Lung (tissue), 12 donors: Measurements from ENCODE around the gene LMBR1. TPM values are rescaled to one million over a fixed set of nuclear protein-coding genes. Genes with fewer than 3 reads are reported as not detected.

ENCODE experiments used
- ATAC-seq: fragments of 200-7000 bp; cut with Tn5 transposase; one replicate; pipeline ENCODE4 v1.9.1; 2020; ENCODE audit warnings: moderate number of reproducible peaks; ENCODE audit not compliant: insufficient read depth, low FRiP score
- DNase-seq, 3 donors: peaks; one replicate each; pipeline ENCODE4 v3.0.0-alpha.2; 2013 to 2017
- H3K27ac ChIP-seq, 2 donors: one replicate each; pipeline ENCODE4 v1.5.1; 2013; ENCODE audit warnings: mild to moderate bottlenecking in 2 of 2, moderate library complexity in 2 of 2, control low read depth in 1 of 2, inconsistent platforms in 1 of 2, low read depth in 1 of 2, low read length in 1 of 2
- H3K27me3 ChIP-seq, 3 donors: one replicate each; pipeline ENCODE4 v1.5.1; 2013; ENCODE audit warnings: low read length in 2 of 3; ENCODE audit not compliant: control insufficient read depth in 3 of 3, insufficient read depth in 3 of 3
- H3K36me3 ChIP-seq, 4 donors: one replicate each; pipeline ENCODE4 v1.5.1; 2013; ENCODE audit warnings: low read length in 4 of 4, mild to moderate bottlenecking in 1 of 4, moderate library complexity in 1 of 4; ENCODE audit not compliant: control insufficient read depth in 4 of 4, insufficient read depth in 4 of 4
- H3K4me1 ChIP-seq, 5 donors: one replicate each; pipeline ENCODE4 v1.5.1; 2013; ENCODE audit warnings: low read length in 5 of 5, mild to moderate bottlenecking in 2 of 5, moderate library complexity in 1 of 5; ENCODE audit not compliant: control insufficient read depth in 5 of 5, insufficient read depth in 5 of 5
- H3K4me3 ChIP-seq: one replicate; pipeline ENCODE4 v1.5.1; 2013; ENCODE audit warnings: mild to moderate bottlenecking, control low read depth, moderate library complexity
- H3K9ac ChIP-seq, 2 donors: one replicate each; pipeline ENCODE4 v1.5.1; 2013; ENCODE audit warnings: low read length in 2 of 2, control low read depth in 1 of 2; ENCODE audit not compliant: insufficient read depth in 1 of 2
- H3K9me3 ChIP-seq, 4 donors: one replicate each; pipeline ENCODE4 v1.5.1; 2013; ENCODE audit warnings: low read length in 3 of 4, mild to moderate bottlenecking in 1 of 4, moderate library complexity in 1 of 4; ENCODE audit not compliant: control insufficient read depth in 4 of 4, insufficient read depth in 3 of 4
- CTCF ChIP-seq: IDR thresholded peaks from 2 replicates; pipeline ENCODE4 v1.5.1; 2012; ENCODE audit warnings: mild to moderate bottlenecking; ENCODE audit errors: control extremely low read depth, extremely low read depth
- WGBS, 2 donors: extraction: QIAGEN DNeasy Blood & Tissue Kit; methylation state at CpG; one replicate each; pipeline ENCODE4 v1.1.7; 2013; 5-methylcytosine and 5-hydroxymethylcytosine counted together
- polyA plus RNA-seq, 2 donors: library from polyadenylated mRNA; stranded (reverse); fragments of 200-250 nt; gene quantifications; one replicate each; pipeline ENCODE4 v1.2.1, GENCODE V29; 2013
- total RNA-seq, 2 donors: library from RNA; depleted of rRNA in 1 of 2; stranded (reverse); fragments of >200 nt in 1 of 2; gene quantifications; one replicate each; pipeline ENCODE4 v1.2.1, GENCODE V29; 2014 to 2021
- donor health status: control.
- donor health status: control.
- donor health status: Bipolar disorder and iron deficiency.
- donor health status: healthy.
- donor health status: DM: yes; HTN: yes; CAD: no.

LMBR1 gene
- total and polyA plus RNA-seq, 4 donors: 9.7 to 119 (median 45.0) TPM

- no peaks in the 10 kb centered on the region for H3K36me3 ChIP-seq
- H3K4me1 ChIP-seq: peaks cover 0 to 19% (median 2%) of the 10 kb centered on the region in 5 donors
- TF ChIP-seq CTCF: no peak
- 45 to 62% methylated on average over 5 of the region's 5 CpGs for WGBS, 2 donors
- no peak for ATAC-seq
- H3K27me3 ChIP-seq: no peaks in the 10 kb centered on the region
- no peak overlapping the region for H3K27ac ChIP-seq
- H3K4me3 ChIP-seq: no peak overlapping the region
- no peak for DNase-seq
- H3K9ac ChIP-seq: no peak overlapping the region
- H3K9me3 ChIP-seq: no peaks in the 10 kb centered on the region
Observed at GRCh38 chr7:156840134-156840533, 52.8 kb downstream of the LMBR1 start.

- H3K9ac ChIP-seq: no peak overlapping the region
- no peak for TF ChIP-seq CTCF
- 79 to 93% methylated on average over 3 of the region's 3 CpGs for WGBS, 2 donors
- no peak overlapping the region for H3K27ac ChIP-seq
- no peaks in the 10 kb centered on the region for H3K27me3 ChIP-seq
- ATAC-seq (no peak), DNase-seq (no peak)
- peaks cover 0 to 2% (median 0%) of the 10 kb centered on the region in 5 donors for H3K4me1 ChIP-seq
- no peaks in the 10 kb centered on the region for H3K9me3 ChIP-seq
- H3K4me3 ChIP-seq: no peak overlapping the region
- peaks cover 0 to 7% (median 4%) of the 10 kb centered on the region in 4 donors for H3K36me3 ChIP-seq
Observed at GRCh38 chr7:156836443-156836842, 56.5 kb downstream of the LMBR1 start.

- Histone ChIP-seq H3K27me3 (no peaks in the 10 kb centered on the region), H3K4me1 (no peaks in the 10 kb centered on the region), H3K9ac (no peak overlapping the region), H3K36me3 (peaks cover 0 to 11% (median 5%) of the 10 kb centered on the region in 4 donors), H3K4me3 (no peak overlapping the region), H3K9me3 (no peaks in the 10 kb centered on the region), H3K27ac (no peak overlapping the region)
- WGBS, 2 donors: 94% methylated on average over 3 of the region's 3 CpGs
- TF ChIP-seq CTCF: no peak
- ATAC-seq (no peak), DNase-seq (no peak)
Observed at GRCh38 chr7:156834462-156834861, 58.5 kb downstream of the LMBR1 start.

GRCh38 chr7:156833312-156833711 is 59.7 kb downstream of the LMBR1 start:
- Histone ChIP-seq H3K36me3 (peaks cover 0 to 11% (median 5%) of the 10 kb centered on the region in 4 donors), H3K27me3 (no peaks in the 10 kb centered on the region), H3K4me1 (no peaks in the 10 kb centered on the region), H3K9ac (no peak overlapping the region), H3K4me3 (no peak overlapping the region), H3K27ac (no peak overlapping the region), H3K9me3 (no peaks in the 10 kb centered on the region)
- DNase-seq (no peak), ATAC-seq (no peak)
- 95 to 97% methylated on average over 4 of the region's 4 CpGs for WGBS, 2 donors
- TF ChIP-seq CTCF: no peak
